Upper lobe of left lung (tissue), 4 donors: ENCODE data around the gene INPP5D.

Experiments
- CTCF ChIP-seq, 6 experiments: fragments of 450-650 bp in 4 of 6; fragments of 200-600 bp in 2 of 6; sonication (generic) in 2 of 6; IDR thresholded peaks; one replicate each; pipeline ENCODE4 v1.5.1; 2016 to 2019; ENCODE audit warnings: antibody characterized with exemption in 6 of 6
- EP300 ChIP-seq, 4 donors: sonication (generic); formaldehyde crosslinking; IDR thresholded peaks; one replicate each; pipeline ENCODE4 v1.5.1; 2017; ENCODE audit warnings: antibody characterized with exemption in 4 of 4, control low read depth in 2 of 4
- POLR2A ChIP-seq, 4 donors: fragments of 450-650 bp; IDR thresholded peaks; one replicate each; pipeline ENCODE4 v1.5.1; 2016 to 2017; ENCODE audit warnings: antibody characterized with exemption in 4 of 4, mild to moderate bottlenecking in 2 of 4
- POLR2AphosphoS5 ChIP-seq, 2 donors: sonication (generic); formaldehyde crosslinking; IDR thresholded peaks; one replicate each; pipeline ENCODE4 v1.5.1; 2017; ENCODE audit warnings: antibody characterized with exemption in 2 of 2

GRCh38 chr2:233148354-233148753 lies 88.2 kb downstream of the INPP5D start:
- TF ChIP-seq CTCF (IDR thresholded peaks at IDR 0.05) (no peak), POLR2AphosphoS5 (IDR thresholded peaks at IDR 0.05) (no peak), POLR2A (IDR thresholded peaks at IDR 0.05) (no peak), EP300 (IDR thresholded peaks at IDR 0.05) (no peak)
